Psoas muscle (tissue), 8 donors: Measurements from ENCODE around the gene TIGD7. TPM values are rescaled to one million over a fixed set of nuclear protein-coding genes. Genes with fewer than 3 reads are reported as not detected.

Experiments used
- ATAC-seq, 4 donors: fragments of 200-7000 bp; cut with Tn5 transposase; one replicate each; pipeline ENCODE4 v1.9.1; 2020; ENCODE audit warnings: moderate library complexity in 3 of 4, mild to moderate bottlenecking in 2 of 4
- DNase-seq, 2 donors: peaks; one replicate each; pipeline ENCODE4 v3.0.0-alpha.2; 2020
- H3K27ac ChIP-seq: fragments of 200-600 bp; one replicate; pipeline ENCODE4 v1.8.0; 2022
- H3K27me3 ChIP-seq, 3 donors: fragments of 200-600 bp in 1 of 3; one replicate each; pipeline versions ENCODE4 v1.6.1 to v1.8.0; 2013 to 2022; ENCODE audit warnings: low read length in 2 of 3, mild to moderate bottlenecking in 2 of 3, moderate library complexity in 1 of 3; ENCODE audit not compliant: insufficient read depth in 3 of 3
- H3K36me3 ChIP-seq, 2 donors: fragments of 200-600 bp in 1 of 2; one replicate each; pipeline versions ENCODE4 v1.6.1 to v1.8.0; 2013 to 2022; ENCODE audit warnings: low read depth in 1 of 2, mild to moderate bottlenecking in 1 of 2, moderate library complexity in 1 of 2; ENCODE audit not compliant: insufficient read depth in 1 of 2
- H3K4me1 ChIP-seq: fragments of 200-600 bp; one replicate; pipeline ENCODE4 v1.8.0; 2022
- H3K4me3 ChIP-seq: fragments of 200-600 bp; one replicate; pipeline ENCODE4 v1.8.0; 2022; ENCODE audit warnings: mild to moderate bottlenecking
- H3K9me3 ChIP-seq: fragments of 200-600 bp; one replicate; pipeline ENCODE4 v1.8.0; 2022
- WGBS, 3 donors: extraction: QIAGEN DNeasy Blood & Tissue Kit; methylation state at CpG; one replicate each; pipeline versions ENCODE4 v1.1.6 to v1.1.7; 2013; 5-methylcytosine and 5-hydroxymethylcytosine counted together
- intact Hi-C, 2 donors: fragments of 100-400 bp; cut with DNase I; formaldehyde crosslinking; loops; one replicate each; pipeline versions ENCODE4 v1.11.0 to v1.14.2; 2022
- long read RNA-seq, 2 donors: library from polyadenylated mRNA; unstranded; transcript quantifications; one replicate each; pipeline ENCODE4 v2.0.0, GENCODE V29; 2021
- polyA plus RNA-seq, 3 donors: library from polyadenylated mRNA; stranded (reverse); fragments of 200-250 nt; gene quantifications; one replicate each; pipeline ENCODE4 v1.2.3, GENCODE V29; 2013
- total RNA-seq, 4 donors: library from RNA; stranded (reverse); fragmentation: NEBNext Ultra II Directional in 2 of 4; extraction: Animal tissue kit (Norgen Biotek cat#: 25700) in 2 of 4; gene quantifications; one replicate each; pipeline versions ENCODE4 v1.2.1 to v1.2.4, GENCODE V29; 2021 to 2023
- TF ChIP-seq, protein P1 (sequence below): fragments of 200-600 bp; IDR thresholded peaks from one replicate; pipeline ENCODE4 v1.8.0; 2022; ENCODE audit warnings: antibody characterized with exemption
- donor health status: healthy with polysubstance abuse.
- donor health status: DM: no; HTN: no; CAD: no; lungs with moderate emphysema.
- donor health status: Bipolar disorder and iron deficiency.
- donor health status: healthy.
- donor health status: DM: yes; HTN: yes; CAD: no.
- donor health status: DM: no; HTN: no; CAD: no.
- donor health status: DM: no; HTN: no; CAD: no.
- donor health status: DM: yes; HTN: yes; CAD: no.

Gene TIGD7, protein sequence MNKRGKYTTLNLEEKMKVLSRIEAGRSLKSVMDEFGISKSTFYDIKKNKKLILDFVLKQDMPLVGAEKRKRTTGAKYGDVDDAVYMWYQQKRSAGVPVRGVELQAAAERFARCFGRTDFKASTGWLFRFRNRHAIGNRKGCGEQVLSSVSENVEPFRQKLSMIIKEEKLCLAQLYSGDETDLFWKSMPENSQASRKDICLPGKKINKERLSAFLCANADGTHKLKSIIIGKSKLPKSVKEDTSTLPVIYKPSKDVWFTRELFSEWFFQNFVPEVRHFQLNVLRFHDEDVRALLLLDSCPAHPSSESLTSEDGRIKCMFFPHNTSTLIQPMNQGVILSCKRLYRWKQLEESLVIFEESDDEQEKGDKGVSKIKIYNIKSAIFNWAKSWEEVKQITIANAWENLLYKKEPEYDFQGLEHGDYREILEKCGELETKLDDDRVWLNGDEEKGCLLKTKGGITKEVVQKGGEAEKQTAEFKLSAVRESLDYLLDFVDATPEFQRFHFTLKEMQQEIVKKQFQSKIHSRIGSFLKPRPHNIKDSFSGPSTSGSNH
- total RNA-seq (1 to 10 TPM; 5.8 to 7.6 (median 6.5) TPM), polyA plus RNA-seq (1 to 10 TPM; 3.1 to 9.4 (median 5.7) TPM)
- long read RNA-seq, donor 1, partial matches to known transcripts = 0 of 2 reads
- long read RNA-seq, donor 1, other reads (novel, unspliced or antisense) = 0 of 2 reads
- long read RNA-seq, donor 2, transcript TIGD7-201 (2 exons, 3,612 nt) = minor isoform, 5 of 15 reads
- long read RNA-seq, donor 2, transcript TIGD7-207 (2 exons, 801 nt) = major isoform, 6 of 15 reads
- long read RNA-seq, donor 2, partial matches to known transcripts = 0 of 15 reads
- long read RNA-seq, donor 2, other reads (novel, unspliced or antisense) = 4 of 15 reads

- peak within 1 kb of the TSS; percentile 97 for H3K27ac ChIP-seq
- TF ChIP-seq, protein P1, sequence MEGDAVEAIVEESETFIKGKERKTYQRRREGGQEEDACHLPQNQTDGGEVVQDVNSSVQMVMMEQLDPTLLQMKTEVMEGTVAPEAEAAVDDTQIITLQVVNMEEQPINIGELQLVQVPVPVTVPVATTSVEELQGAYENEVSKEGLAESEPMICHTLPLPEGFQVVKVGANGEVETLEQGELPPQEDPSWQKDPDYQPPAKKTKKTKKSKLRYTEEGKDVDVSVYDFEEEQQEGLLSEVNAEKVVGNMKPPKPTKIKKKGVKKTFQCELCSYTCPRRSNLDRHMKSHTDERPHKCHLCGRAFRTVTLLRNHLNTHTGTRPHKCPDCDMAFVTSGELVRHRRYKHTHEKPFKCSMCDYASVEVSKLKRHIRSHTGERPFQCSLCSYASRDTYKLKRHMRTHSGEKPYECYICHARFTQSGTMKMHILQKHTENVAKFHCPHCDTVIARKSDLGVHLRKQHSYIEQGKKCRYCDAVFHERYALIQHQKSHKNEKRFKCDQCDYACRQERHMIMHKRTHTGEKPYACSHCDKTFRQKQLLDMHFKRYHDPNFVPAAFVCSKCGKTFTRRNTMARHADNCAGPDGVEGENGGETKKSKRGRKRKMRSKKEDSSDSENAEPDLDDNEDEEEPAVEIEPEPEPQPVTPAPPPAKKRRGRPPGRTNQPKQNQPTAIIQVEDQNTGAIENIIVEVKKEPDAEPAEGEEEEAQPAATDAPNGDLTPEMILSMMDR = peak; percentile 13
- no peaks in the 10 kb centered on the region for H3K27me3 ChIP-seq
- WGBS, 3 donors = 0 to 1% (median 1%) methylated on average over 81 to 103 of the region's 103 CpGs
- intact Hi-C loops = loop anchor here (1.0 to 2.0 kb wide), 6 partner anchors 22 to 195 kb away; partner anchors contain the start of genes ZNF263 (in 2 of the 2), CLUAP1 (in 1 of the 2), ZNF174 (in 1 of the 2) and ZSCAN32 (in 1 of the 2)
- peaks cover 58% of the 10 kb centered on the region for H3K9me3 ChIP-seq
- peak within 1 kb of the TSS; percentile 97 for H3K4me3 ChIP-seq
- ATAC-seq (peak; percentile 99 to 100 (median 99)), DNase-seq (peak; percentile 88 to 93)
- peaks cover 10% of the 10 kb centered on the region for H3K4me1 ChIP-seq
- peaks cover 29 to 43% of the 10 kb centered on the region in 2 donors for H3K36me3 ChIP-seq
Measured at GRCh38 chr16:3305109-3306068, at the start of gene TIGD7, which contains the start of gene ZNF75A. TSS of gene TIGD7 (minus strand) at chr16:3305430. CDS start at chr16:3300614, 4,816 bp downstream. TSS of gene ZNF75A (plus strand) at chr16:3305497. CDS start at chr16:3308429, 2,932 bp downstream.

DNA sequence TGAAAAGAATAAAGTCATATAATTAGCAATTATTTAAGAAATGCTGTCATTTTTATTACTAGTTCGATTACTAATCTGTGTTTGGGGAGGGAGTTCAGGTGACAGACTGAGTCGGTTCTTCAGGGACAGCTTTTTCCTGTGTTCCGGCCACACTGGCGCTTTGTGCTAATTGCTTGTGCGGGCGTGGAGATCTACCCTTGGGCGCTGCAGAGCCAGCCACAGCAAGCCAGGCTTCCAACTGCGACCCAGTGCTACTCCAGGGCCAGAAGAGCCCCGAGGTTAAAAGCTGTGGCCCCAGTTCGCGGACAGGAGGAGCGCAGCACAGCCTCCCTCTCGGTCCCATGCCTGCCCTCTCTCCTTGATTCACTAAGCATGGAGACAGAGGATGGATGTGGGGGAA lies 43.9 kb upstream of the TIGD7 start:
- no peak for DNase-seq
- peaks cover 0 to 3% (median 0%) of the 10 kb centered on the region in 3 donors for H3K27me3 ChIP-seq
- ATAC-seq = no peak
- WGBS, 3 donors = 57 to 64% (median 62%) methylated on average over 13 of the region's 13 CpGs
- H3K4me3 ChIP-seq = no peak overlapping the region
- intact Hi-C loops = no loop called here
- H3K9me3 ChIP-seq = peaks cover 4% of the 10 kb centered on the region
- H3K36me3 ChIP-seq = no peaks in the 10 kb centered on the region
- H3K4me1 ChIP-seq = no peaks in the 10 kb centered on the region
- no peak overlapping the region for H3K27ac ChIP-seq
- TF ChIP-seq, protein P1 = no peak

DNA sequence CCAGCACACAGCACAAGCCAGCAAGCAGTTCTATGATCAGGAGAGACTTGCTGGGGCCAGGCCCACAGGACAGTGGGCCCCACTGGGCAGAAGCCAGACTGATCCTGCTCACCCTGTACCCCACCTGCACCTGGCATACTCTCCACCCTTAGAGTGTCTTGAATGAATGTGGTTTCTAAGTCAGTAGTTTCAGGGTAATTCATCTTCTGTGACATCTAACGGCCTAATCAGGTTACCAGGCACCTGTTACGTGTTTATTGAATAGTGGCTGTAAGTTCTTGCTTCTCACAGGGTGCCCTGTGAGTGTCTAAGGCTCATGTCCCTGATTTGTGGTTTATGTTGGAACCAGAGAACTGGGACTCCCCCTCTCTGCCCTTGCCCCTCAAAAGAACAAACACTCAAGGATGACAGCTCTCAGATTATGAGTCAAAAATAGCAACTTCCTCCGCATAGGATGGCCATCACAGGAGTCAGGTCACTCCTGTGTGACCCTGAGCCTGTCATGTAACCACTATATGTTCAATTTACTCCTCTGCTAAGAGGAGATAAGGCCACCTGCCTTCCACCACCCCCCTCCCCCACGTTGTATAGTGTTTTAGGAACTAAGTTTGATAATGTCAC lies 43.4 kb upstream of the TIGD7 start:
- H3K9me3 ChIP-seq = peaks cover 6% of the 10 kb centered on the region
- no peaks in the 10 kb centered on the region for H3K4me1 ChIP-seq
- WGBS, 3 donors = 30 to 44% (median 42%) methylated on average over 4 of the region's 4 CpGs
- H3K27ac ChIP-seq = no peak overlapping the region
- TF ChIP-seq, protein P1 = no peak
- ATAC-seq (no peak), DNase-seq (no peak)
- no peaks in the 10 kb centered on the region for H3K36me3 ChIP-seq
- H3K27me3 ChIP-seq = peaks cover 0 to 3% (median 0%) of the 10 kb centered on the region in 3 donors
- intact Hi-C loops = no loop called here
- no peak overlapping the region for H3K4me3 ChIP-seq

DNA sequence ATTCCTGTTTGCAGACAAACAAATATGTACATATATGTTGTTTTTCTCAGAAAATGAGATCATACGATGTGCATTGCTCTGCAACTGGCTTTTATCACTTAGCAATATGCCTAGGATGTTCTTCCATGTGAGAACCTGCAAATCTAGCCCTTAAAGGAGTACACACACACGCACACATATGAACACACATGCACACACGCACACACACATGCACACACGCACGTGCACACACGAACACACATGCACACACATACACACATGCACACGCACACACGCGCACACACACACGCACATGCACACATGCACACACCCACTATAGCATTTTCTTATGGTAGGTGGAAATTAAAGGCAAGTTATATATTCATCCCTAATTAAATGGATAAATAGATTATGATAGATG lies 42.4 kb upstream of the TIGD7 start:
- Histone ChIP-seq H3K4me1 (no peaks in the 10 kb centered on the region), H3K9me3 (peaks cover 5% of the 10 kb centered on the region), H3K4me3 (no peak overlapping the region), H3K27me3 (peaks cover 0 to 3% (median 0%) of the 10 kb centered on the region in 3 donors), H3K27ac (no peak overlapping the region), H3K36me3 (no peaks in the 10 kb centered on the region)
- intact Hi-C loops = no loop called here
- no peak for ATAC-seq
- no peak for DNase-seq
- WGBS, 3 donors = 73 to 83% (median 78%) methylated on average over 10 of the region's 10 CpGs
- TF ChIP-seq, protein P1 = no peak
